SW 1271 (cell line): Measurements from ENCODE around the gene CASP1.

Experiments
- DNase-seq, 2 experiments: peaks; one replicate each; lab custom pipeline; 2025; lab: John Stamatoyannopoulos, UW

Gene CASP1

DNA sequence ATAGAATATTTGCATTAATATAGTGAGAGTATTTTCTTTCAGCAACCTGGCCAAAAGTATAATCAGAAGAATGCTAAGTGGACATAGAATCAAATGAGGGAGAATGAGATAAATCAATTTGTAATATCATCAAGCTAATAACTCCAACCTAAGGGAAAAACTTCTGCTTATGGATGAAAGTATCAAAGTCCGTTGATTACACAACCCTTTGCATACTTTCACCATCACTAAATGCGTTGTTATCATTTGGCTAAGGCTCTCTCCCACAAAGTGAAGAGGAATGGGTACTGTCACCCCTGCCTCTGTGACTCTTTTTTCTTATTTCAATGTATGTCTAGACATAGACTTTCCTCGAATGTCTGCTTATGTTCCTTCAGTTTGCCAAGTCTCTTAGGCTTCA lies 50.1 kb downstream of the CASP1 start:
- DNase-seq, result no peak

GRCh38 chr11:104979839-104980238 lies 55.1 kb downstream of the CASP1 start:
- no peak for DNase-seq
